Measurements from ENCODE around the gene GPR150. TPM values are rescaled to one million over a fixed set of nuclear protein-coding genes. Genes with fewer than 3 reads are reported as not detected.
"Not testable (repeated sequence)": the region's sequence is repeated elsewhere in the genome, so short reads cannot be mapped to it uniquely, and the experiment has no call there.

The GPR150 gene
- total RNA-seq, 2 donors from 2014 or later, result 0.10 TPM; not detected in 1

- intact Hi-C loops (cut with DNase I), result no loop called here
- ATAC-seq (no peak), DNase-seq (no peak)
Observed at GRCh38 chr5:95621839-95622629, 2.1 kb downstream of the GPR150 start.

- intact Hi-C loops (cut with DNase I), result no loop called here
- ATAC-seq, result no peak
Observed at GRCh38 chr5:95623706-95624105, 3.8 kb downstream of the GPR150 start.

GRCh38 chr5:95624368-95624767 is 4.5 kb downstream of the GPR150 start:
- intact Hi-C loops (cut with DNase I), result no loop called here
- no peak for DNase-seq
- no peak for ATAC-seq

More at GRCh38 chr5:95623706-95624105, 3.8 kb downstream of the GPR150 start:
- DNase-seq, result no peak

GRCh38 chr5:95626701-95627100 is 6.8 kb downstream of the GPR150 start:
- ATAC-seq (peak in 1 of 2 donors; percentile 49), DNase-seq (no peak)
- intact Hi-C loops (cut with DNase I), result no loop called here

GRCh38 chr5:95627971-95628810 is 8.3 kb downstream of the GPR150 start:
- ATAC-seq (no peak), DNase-seq (no peak)
- intact Hi-C loops (cut with DNase I), result no loop called here

- no peak for ATAC-seq
- DNase-seq, result no peak
- intact Hi-C loops (cut with DNase I), result no loop called here
Observed at GRCh38 chr5:95628933-95629332, 9.0 kb downstream of the GPR150 start.

GRCh38 chr5:95630394-95630917 is 10.6 kb downstream of the GPR150 start:
- intact Hi-C loops (cut with DNase I), result no loop called here
- ATAC-seq, result no peak
- DNase-seq, result no peak

GRCh38 chr5:95631255-95631958 is 11.5 kb downstream of the GPR150 start:
- no peak for DNase-seq
- ATAC-seq, result peak; percentile 52 to 53
- intact Hi-C loops (cut with DNase I), result no loop called here

GRCh38 chr5:95631991-95632675 is 12.2 kb downstream of the GPR150 start:
- peak; percentile 65 to 76 for ATAC-seq
- intact Hi-C loops (cut with DNase I), result no loop called here

GRCh38 chr5:95632942-95633341 is 13.1 kb downstream of the GPR150 start:
- ATAC-seq; DNase-seq; intact Hi-C loops (cut with DNase I): not testable (repeated sequence)

More at GRCh38 chr5:95631991-95632675, 12.2 kb downstream of the GPR150 start:
- no peak for DNase-seq

GRCh38 chr5:95633671-95634070 is 13.8 kb downstream of the GPR150 start:
- ATAC-seq (no peak), DNase-seq (no peak)
- intact Hi-C loops (cut with DNase I), result no loop called here

- no peak for DNase-seq
- intact Hi-C loops (cut with DNase I), result no loop called here
- no peak for ATAC-seq
Observed at GRCh38 chr5:95634081-95634480, 14.2 kb downstream of the GPR150 start.

GRCh38 chr5:95638632-95639031 is 18.7 kb downstream of the GPR150 start:
- DNase-seq (no peak), ATAC-seq (no peak)
- intact Hi-C loops (cut with DNase I), result no loop called here

GRCh38 chr5:95641741-95642220 is 21.9 kb downstream of the GPR150 start:
- ATAC-seq, result no peak
- no peak for DNase-seq
- intact Hi-C loops (cut with DNase I), result loop anchor here in 1 of 2 donors (10.0 kb wide), 1 partner anchor 203 kb away; no protein-coding TSS in a partner anchor

- DNase-seq, result no peak
- intact Hi-C loops (cut with DNase I), result loop anchor here in 1 of 2 donors (10.0 kb wide), 1 partner anchor 202 kb away; no protein-coding TSS in a partner anchor
- no peak for ATAC-seq
Observed at GRCh38 chr5:95643152-95643551, 23.3 kb downstream of the GPR150 start.

- DNase-seq (no peak), ATAC-seq (no peak)
- intact Hi-C loops (cut with DNase I), result loop anchor here (2.0 to 10.0 kb wide), 3 partner anchors 88 to 202 kb away; partner anchors contain the start of gene RHOBTB3 (in 2 of the 2)
Observed at GRCh38 chr5:95644351-95645042, 24.6 kb downstream of the GPR150 start.

GRCh38 chr5:95646226-95646568 is 26.3 kb downstream of the GPR150 start:
- intact Hi-C loops (cut with DNase I), result loop anchor here (5.0 to 10.0 kb wide), 2 partner anchors 86 to 199 kb away; partner anchors contain the start of gene RHOBTB3 (in 2 of the 2)
- not testable (repeated sequence) for ATAC-seq, DNase-seq

Measured in left cardiac atrium (tissue), 4 donors.